ENCODE data around the gene GPATCH11. TPM values are rescaled to one million over a fixed set of nuclear protein-coding genes. Genes with fewer than 3 reads are reported as not detected.

GPATCH11 gene
- total and polyA plus RNA-seq, 2 of the 4 experiments (the other 2 are of a cell fraction): 3.9 to 4.7 TPM

- Histone ChIP-seq H3K56ac (ENCODE audit: extremely low read depth, insufficient read depth, low read length) (no peak overlapping the region), H3K18ac (ENCODE audit: low read depth, low read length) (no peak overlapping the region), H2AFZ (replicated peaks; ENCODE audit: low read length, poor library complexity) (no peak overlapping the region), H4K8ac (ENCODE audit: low read depth in 2 of 2, low read length in 2 of 2) (no peak overlapping the region), H2BK5ac (ENCODE audit: low read depth, low read length, poor library complexity, severe bottlenecking) (no peak overlapping the region), H3K27me3 (ENCODE audit: control insufficient read depth, insufficient read depth, low read length) (no peaks in the 10 kb centered on the region), H2AK5ac (ENCODE audit: low read depth, low read length) (no peak overlapping the region), H3K4me1 (ENCODE audit: control insufficient read depth, insufficient read depth, low read length) (no peaks in the 10 kb centered on the region), H2AK9ac (replicated peaks; ENCODE audit: low read depth, low read length, poor library complexity) (no peak overlapping the region), H2BK120ac (ENCODE audit: low read depth, low read length) (no peak overlapping the region), H3K14ac (replicated peaks; ENCODE audit: low read depth, low read length) (no peak overlapping the region), H2BK15ac (ENCODE audit: low read depth, low read length) (no peak overlapping the region), H2BK20ac (ENCODE audit: low read depth, low read length) (no peak overlapping the region), H3K79me1 (ENCODE audit: low read depth in 1 of 2, low read length in 2 of 2) (peaks cover 0 to 3% of the 10 kb centered on the region in 2 experiments; a peak in 1 of 4 replicates), H3K9ac (ENCODE audit: low read depth, low read length) (no peak overlapping the region), H4K91ac (ENCODE audit: insufficient read depth, low read depth, low read length) (no peak overlapping the region), H3K27ac (ENCODE audit: insufficient read depth, low read length) (no peak overlapping the region), H3K36me3 (ENCODE audit: control insufficient read depth, insufficient read depth, low read length) (peaks cover 11% of the 10 kb centered on the region), H4K5ac (ENCODE audit: low read depth, low read length) (no peak overlapping the region), H3K4me2 (ENCODE audit: low read depth, low read length) (no peak overlapping the region), H3K23ac (ENCODE audit: low read depth, low read length) (no peak overlapping the region), H4K20me1 (ENCODE audit: insufficient read depth, low read length) (no peaks in the 10 kb centered on the region), H3K4ac (ENCODE audit: low read depth, low read length) (no peak overlapping the region), H3K4me3 (ENCODE audit: insufficient read depth, low read depth, low read length) (no peak overlapping the region), H3K9me3 (ENCODE audit: control insufficient read depth, insufficient read depth, low read length) (no peaks in the 10 kb centered on the region), H3K9me1 (ENCODE audit: insufficient read depth, low read length) (no peaks in the 10 kb centered on the region)
- 100% methylated on average over 1 of the region's 3 CpGs; no CpG with 5 or more reads in 1 of the 2 experiments for WGBS, 2 experiments (ENCODE audit: extremely low coverage in 2 of 2, insufficient read length in 1 of 2)
- dilution Hi-C loops (cut with HindIII; ENCODE audit: low sequenced_read_pairs, unreplicated experiment) (no loop called here), intact Hi-C loops (cut with micrococcal nuclease) (no loop called here), in situ Hi-C loops (cut with MboI; ENCODE audit: low sequenced_read_pairs) (no loop called here)
- TF ChIP-seq ELK1 (IDR thresholded peaks at IDR 0.05; ENCODE audit: borderline replicate concordance, low read depth, low read length): no peak
- TF ChIP-seq MXI1 (IDR thresholded peaks at IDR 0.05; ENCODE audit: borderline replicate concordance, low read depth, low read length): no peak
- no peak for TF ChIP-seq POLR2A (IDR thresholded peaks at IDR 0.05; ENCODE audit: low read depth, low read length)
- no peak for TF ChIP-seq SMC3 (IDR thresholded peaks at IDR 0.05; ENCODE audit: low read depth, low read length)
- TF ChIP-seq CHD1 (IDR thresholded peaks at IDR 0.05; ENCODE audit: low read depth, low read length): no peak
- no peak for TF ChIP-seq CTCF (conservative IDR thresholded peaks at IDR 0.05; ENCODE audit: low read depth, low read length)
- TF ChIP-seq BHLHE40 (IDR thresholded peaks at IDR 0.05; ENCODE audit: low read depth, low read length): no peak
- no peak for TF ChIP-seq MAZ (IDR thresholded peaks at IDR 0.05; ENCODE audit: borderline replicate concordance, low read depth, low read length)
- no peak for TF ChIP-seq RFX5 (IDR thresholded peaks at IDR 0.05; ENCODE audit: low read depth, low read length)
- TF ChIP-seq CEBPB (IDR thresholded peaks at IDR 0.05; ENCODE audit: low read depth, low read length): no peak
- TF ChIP-seq RCOR1 (IDR thresholded peaks at IDR 0.05; ENCODE audit: insufficient replicate concordance, low read length): no peak
- no peak for TF ChIP-seq RAD21 (IDR thresholded peaks at IDR 0.05; ENCODE audit: low read length)
- no peak for TF ChIP-seq NFE2L2 (IDR thresholded peaks at IDR 0.05; ENCODE audit: low read depth, low read length)
- TF ChIP-seq FOS (IDR thresholded peaks at IDR 0.05; ENCODE audit: low read depth, low read length): no peak
- no peak for TF ChIP-seq MAFK (IDR thresholded peaks at IDR 0.05; ENCODE audit: low read depth, low read length)
- no peak for TF ChIP-seq USF2 (IDR thresholded peaks at IDR 0.05; ENCODE audit: low read depth, low read length)
- ChIA-PET CTCF (no interaction called here), POLR2A (ENCODE audit: unreplicated experiment) (no interaction called here)
- no peak for DNase-seq
- no TSS peak for BruUV-seq (replicated peaks)
- ATAC-seq (ENCODE audit: low read depth): no peak
Measured at GRCh38 chr2:37102588-37102987, 18.3 kb downstream of the GPATCH11 start.

Measured in IMR-90 (cell line).